ENCODE results near the gene PRR7. TPM values are rescaled to one million over a fixed set of nuclear protein-coding genes. Genes with fewer than 3 reads are reported as not detected.
A peak's percentile ranks its signal among the peaks of the same experiment; 100 is the strongest.

Gene PRR7
- 2.1 TPM for total RNA-seq
- long read RNA-seq, partial matches to known transcripts: 1 of 6 reads
- long read RNA-seq, other reads (novel, unspliced or antisense): 0 of 6 reads

DNA sequence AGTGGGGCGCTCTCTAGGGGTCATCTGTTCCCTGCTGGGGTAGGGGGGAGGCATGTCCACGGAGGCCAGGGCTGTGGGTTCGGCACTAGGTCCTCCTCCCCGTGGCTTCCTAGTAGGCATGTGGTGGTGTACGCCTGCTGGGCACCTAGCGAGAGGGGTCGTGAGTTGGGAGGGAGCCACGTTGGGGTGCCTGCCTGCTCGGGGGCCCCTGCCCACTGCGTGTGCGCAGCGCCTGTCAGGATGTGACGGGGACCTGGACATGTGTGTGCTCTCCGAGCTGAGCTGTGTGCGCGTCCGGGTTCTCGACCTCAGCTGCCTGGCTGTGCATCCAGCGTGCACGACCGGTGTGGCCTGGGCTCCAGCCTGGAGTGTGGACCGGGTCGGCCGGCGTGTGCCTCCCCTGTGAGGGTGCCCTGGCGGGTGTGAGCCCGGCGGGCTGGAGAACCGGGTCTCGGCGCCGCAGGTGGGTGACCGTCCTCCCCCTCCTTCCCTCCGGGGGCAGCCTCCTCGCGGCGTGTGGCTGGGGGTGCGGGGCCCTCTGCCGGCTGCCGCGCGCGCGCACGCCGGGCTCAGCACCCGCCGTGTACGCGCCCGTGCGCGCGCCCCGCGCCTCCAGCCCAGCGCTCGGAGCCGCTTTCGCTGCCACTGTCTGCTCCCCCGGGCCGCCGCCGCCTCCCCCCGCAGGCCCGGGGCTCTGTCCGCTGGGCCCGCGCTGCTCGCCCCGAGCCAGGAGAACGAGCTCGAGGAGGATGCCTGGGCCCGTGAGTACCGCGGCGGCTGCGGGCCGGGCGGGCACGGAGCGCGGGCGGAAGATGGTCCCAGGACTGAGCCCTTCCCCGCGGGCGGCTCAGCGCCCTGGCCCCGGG, at the start of gene PRR7:
TSS of gene PRR7 (plus strand) at position 615 of the 866 bp plus-strand sequence. CDS start 8,254 bp downstream, outside the sequence.
- peaks cover 10% of the 10 kb centered on the region for H3K36me3 ChIP-seq
- peak within 1 kb of the TSS; percentile 74 for H3K4me3 ChIP-seq
- H3K27ac ChIP-seq (replicated peaks): no peak within 1 kb of the TSS
- intact Hi-C loops (cut with micrococcal nuclease): no loop called here
- TF ChIP-seq, protein P1, sequence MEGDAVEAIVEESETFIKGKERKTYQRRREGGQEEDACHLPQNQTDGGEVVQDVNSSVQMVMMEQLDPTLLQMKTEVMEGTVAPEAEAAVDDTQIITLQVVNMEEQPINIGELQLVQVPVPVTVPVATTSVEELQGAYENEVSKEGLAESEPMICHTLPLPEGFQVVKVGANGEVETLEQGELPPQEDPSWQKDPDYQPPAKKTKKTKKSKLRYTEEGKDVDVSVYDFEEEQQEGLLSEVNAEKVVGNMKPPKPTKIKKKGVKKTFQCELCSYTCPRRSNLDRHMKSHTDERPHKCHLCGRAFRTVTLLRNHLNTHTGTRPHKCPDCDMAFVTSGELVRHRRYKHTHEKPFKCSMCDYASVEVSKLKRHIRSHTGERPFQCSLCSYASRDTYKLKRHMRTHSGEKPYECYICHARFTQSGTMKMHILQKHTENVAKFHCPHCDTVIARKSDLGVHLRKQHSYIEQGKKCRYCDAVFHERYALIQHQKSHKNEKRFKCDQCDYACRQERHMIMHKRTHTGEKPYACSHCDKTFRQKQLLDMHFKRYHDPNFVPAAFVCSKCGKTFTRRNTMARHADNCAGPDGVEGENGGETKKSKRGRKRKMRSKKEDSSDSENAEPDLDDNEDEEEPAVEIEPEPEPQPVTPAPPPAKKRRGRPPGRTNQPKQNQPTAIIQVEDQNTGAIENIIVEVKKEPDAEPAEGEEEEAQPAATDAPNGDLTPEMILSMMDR (IDR thresholded peaks at IDR 0.05; ENCODE audit: borderline replicate concordance): peak; percentile 25
- peaks cover 50% of the 10 kb centered on the region for H3K27me3 ChIP-seq (ENCODE audit: low read depth)
- peak; percentile 60 for DNase-seq
- peaks cover 31% of the 10 kb centered on the region for H3K4me1 ChIP-seq
- no peaks in the 10 kb centered on the region for H3K9me3 ChIP-seq (replicated peaks)

- no peak for DNase-seq
- TF ChIP-seq, protein P1 (IDR thresholded peaks at IDR 0.05; ENCODE audit: borderline replicate concordance): no peak
- Histone ChIP-seq H3K4me3 (no peak overlapping the region), H3K27ac (replicated peaks) (no peak overlapping the region), H3K9me3 (replicated peaks) (no peaks in the 10 kb centered on the region), H3K27me3 (ENCODE audit: low read depth) (peaks cover 95% of the 10 kb centered on the region), H3K4me1 (peaks cover 18% of the 10 kb centered on the region), H3K36me3 (no peaks in the 10 kb centered on the region)
- intact Hi-C loops (cut with micrococcal nuclease): no loop called here
Measured at GRCh38 chr5:177397875-177398390, 48.7 kb upstream of the PRR7 start.

DNA sequence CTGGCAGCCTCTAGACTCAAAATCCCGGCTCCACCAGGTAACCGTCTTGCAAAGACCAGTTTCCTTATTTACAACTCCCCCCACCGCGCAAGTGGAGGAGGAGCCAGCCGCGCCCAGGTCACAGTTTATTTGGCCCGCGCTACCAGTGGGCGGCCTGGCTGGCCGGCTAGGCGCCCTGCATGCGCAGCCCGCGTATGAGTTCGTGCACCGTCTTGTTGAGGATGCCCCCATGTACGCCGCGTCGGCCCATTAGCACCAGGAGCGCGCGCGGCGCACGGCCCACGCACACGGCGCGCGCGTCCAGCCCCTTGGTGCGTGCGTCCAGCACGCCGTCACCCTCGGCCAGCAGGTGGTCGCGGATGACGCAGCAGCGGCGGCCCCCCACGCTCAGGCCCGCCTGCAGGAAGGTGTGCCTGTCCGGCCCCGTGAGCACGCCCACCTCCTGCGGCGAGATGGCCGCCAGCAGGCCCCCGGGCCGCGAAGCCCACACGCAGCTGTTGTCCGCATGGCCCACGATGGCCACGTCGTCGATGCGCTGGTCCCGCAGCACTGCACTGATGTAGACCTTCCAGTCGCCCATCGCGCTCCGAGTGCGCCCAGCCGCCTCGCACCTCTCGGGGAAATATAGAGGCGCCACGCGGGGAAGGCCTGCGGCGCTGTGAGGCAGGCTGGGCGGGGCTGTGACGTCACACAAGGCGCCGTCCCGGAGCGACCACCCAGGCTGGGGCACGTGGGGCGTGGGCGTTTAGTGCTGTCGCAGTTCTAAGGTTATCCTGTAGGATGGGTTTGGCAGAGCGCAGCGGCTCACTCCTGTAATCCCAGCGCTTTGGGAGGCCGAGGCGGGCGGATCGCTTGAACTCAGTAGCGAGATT, 46.4 kb upstream of the PRR7 start, which contains the start of gene PFN3:
TSS of gene PFN3 (minus strand) at position 665 of the 872 bp plus-strand sequence. CDS start at position 580, 85 bp downstream.
- peaks cover 39% of the 10 kb centered on the region for H3K4me1 ChIP-seq
- intact Hi-C loops (cut with micrococcal nuclease): loop anchor here (5.0 kb wide), 1 partner anchor 52 kb away; no protein-coding TSS in a partner anchor
- DNase-seq: no peak
- H3K36me3 ChIP-seq: no peaks in the 10 kb centered on the region
- TF ChIP-seq, protein P1 (IDR thresholded peaks at IDR 0.05; ENCODE audit: borderline replicate concordance): no peak
- H3K9me3 ChIP-seq (replicated peaks): no peaks in the 10 kb centered on the region
- no peak within 1 kb of the TSS for H3K4me3 ChIP-seq
- H3K27ac ChIP-seq (replicated peaks): no peak within 1 kb of the TSS
- peaks cover 100% of the 10 kb centered on the region for H3K27me3 ChIP-seq (ENCODE audit: low read depth)

DNA sequence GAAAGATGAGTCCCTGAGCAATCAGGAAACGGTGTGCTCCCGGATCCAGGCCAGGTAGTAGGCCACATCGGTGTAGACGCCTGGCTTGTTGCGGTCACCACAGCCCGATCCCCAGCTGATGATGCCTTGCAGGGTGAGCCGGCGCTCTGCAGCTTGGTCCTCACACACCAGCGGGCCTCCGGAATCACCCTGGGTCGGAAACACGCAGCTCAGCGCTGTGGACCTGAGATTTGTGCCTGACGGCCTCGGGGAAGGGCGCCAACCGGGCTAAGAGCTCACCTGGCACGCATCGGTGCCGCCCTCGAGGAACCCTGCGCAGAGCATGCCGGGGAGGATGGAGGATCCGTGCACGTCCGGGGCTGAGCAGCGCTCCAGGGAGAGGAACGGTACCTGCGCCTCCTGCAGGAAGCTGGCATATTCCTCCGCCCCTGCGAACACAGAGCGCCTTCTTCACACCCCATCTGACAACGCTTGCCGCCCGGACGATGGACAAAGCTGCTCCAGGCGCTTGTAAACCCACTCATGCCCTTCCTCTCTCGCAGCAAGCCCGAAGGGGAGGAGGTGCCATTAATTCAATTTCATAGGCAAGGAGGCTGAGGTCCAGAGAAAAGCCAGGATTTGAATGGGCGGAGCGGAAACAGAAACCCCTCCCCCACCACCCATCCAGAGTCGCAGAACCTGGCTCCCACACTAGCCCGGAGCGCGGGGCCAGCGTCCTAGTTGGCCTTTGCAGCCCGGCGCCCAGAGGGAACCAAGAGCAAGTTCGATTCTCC, 44.2 kb upstream of the PRR7 start:
- intact Hi-C loops (cut with micrococcal nuclease): loop anchor here (5.0 kb wide), 1 partner anchor 50 kb away; no protein-coding TSS in a partner anchor
- peak overlapping the region; percentile 12 for H3K4me3 ChIP-seq
- DNase-seq: peak; percentile 32
- peaks cover 39% of the 10 kb centered on the region for H3K4me1 ChIP-seq
- peaks cover 100% of the 10 kb centered on the region for H3K27me3 ChIP-seq (ENCODE audit: low read depth)
- no peaks in the 10 kb centered on the region for H3K36me3 ChIP-seq
- H3K27ac ChIP-seq (replicated peaks): no peak overlapping the region
- TF ChIP-seq, protein P1 (IDR thresholded peaks at IDR 0.05; ENCODE audit: borderline replicate concordance): peak; percentile 42
- H3K9me3 ChIP-seq (replicated peaks): no peaks in the 10 kb centered on the region
